Large intestine (tissue), 3 donors: ENCODE measurements around the gene IFRD1. TPM values are rescaled to one million over a fixed set of nuclear protein-coding genes. Genes with fewer than 3 reads are reported as not detected.
A peak's percentile ranks its signal among the peaks of the same experiment; 100 is the strongest.
"Not testable (repeated sequence)": the region's sequence is repeated elsewhere in the genome, so short reads cannot be mapped to it uniquely, and the experiment has no call there.

Source experiments
- DNase-seq, 2 donors: peaks; one replicate each; pipeline versions ENCODE4 v3.0.0 to v3.0.0-alpha.2; 2013
- H3K27ac ChIP-seq: one replicate; pipeline ENCODE4 v1.5.1; 2013; ENCODE audit warnings: low read length
- H3K27me3 ChIP-seq: 2 replicates; pipeline ENCODE4 v1.6.1; 2013; ENCODE audit warnings: low read length; ENCODE audit not compliant: control insufficient read depth, insufficient read depth
- H3K36me3 ChIP-seq: 2 replicates; pipeline ENCODE4 v1.6.1; 2013; ENCODE audit warnings: low read length; ENCODE audit not compliant: control insufficient read depth, insufficient read depth
- H3K4me1 ChIP-seq: one replicate; pipeline ENCODE4 v1.6.1; 2013; ENCODE audit warnings: low read length; ENCODE audit not compliant: control insufficient read depth, insufficient read depth
- H3K4me3 ChIP-seq: one replicate; pipeline ENCODE4 v1.5.1; 2013; ENCODE audit warnings: low read length
- H3K9me3 ChIP-seq: one replicate; pipeline ENCODE4 v1.6.1; 2013; ENCODE audit warnings: mild to moderate bottlenecking, low read depth, low read length, moderate library complexity; ENCODE audit not compliant: control insufficient read depth
- WGBS: methylation state at CpG from one replicate; pipeline ENCODE4 v1.1.5; 2013; ENCODE audit warnings: low lambda C conversion rate; ENCODE audit not compliant: insufficient coverage; 5-methylcytosine and 5-hydroxymethylcytosine counted together
- polyA plus RNA-seq: library from polyadenylated mRNA; unstranded; fragments of 120-200 nt; gene quantifications from one replicate; pipeline ENCODE4 v1.2.1, GENCODE V29; 2013

Gene IFRD1
- polyA plus RNA-seq, 1 donor, result 51.0 TPM

GRCh38 chr7:112452102-112452888 lies 2.0 kb downstream of the IFRD1 start:
- peaks cover 6% of the 10 kb centered on the region for H3K36me3 ChIP-seq
- H3K4me3 ChIP-seq, result peak overlapping the region; percentile 89
- H3K4me1 ChIP-seq, result peaks cover 19% of the 10 kb centered on the region
- peak; percentile 55 to 73 for DNase-seq
- no peaks in the 10 kb centered on the region for H3K9me3 ChIP-seq
- H3K27ac ChIP-seq, result peak overlapping the region; percentile 96
- WGBS, result no CpG with 5 or more reads among the region's 7 CpGs
- H3K27me3 ChIP-seq, result no peaks in the 10 kb centered on the region

DNA sequence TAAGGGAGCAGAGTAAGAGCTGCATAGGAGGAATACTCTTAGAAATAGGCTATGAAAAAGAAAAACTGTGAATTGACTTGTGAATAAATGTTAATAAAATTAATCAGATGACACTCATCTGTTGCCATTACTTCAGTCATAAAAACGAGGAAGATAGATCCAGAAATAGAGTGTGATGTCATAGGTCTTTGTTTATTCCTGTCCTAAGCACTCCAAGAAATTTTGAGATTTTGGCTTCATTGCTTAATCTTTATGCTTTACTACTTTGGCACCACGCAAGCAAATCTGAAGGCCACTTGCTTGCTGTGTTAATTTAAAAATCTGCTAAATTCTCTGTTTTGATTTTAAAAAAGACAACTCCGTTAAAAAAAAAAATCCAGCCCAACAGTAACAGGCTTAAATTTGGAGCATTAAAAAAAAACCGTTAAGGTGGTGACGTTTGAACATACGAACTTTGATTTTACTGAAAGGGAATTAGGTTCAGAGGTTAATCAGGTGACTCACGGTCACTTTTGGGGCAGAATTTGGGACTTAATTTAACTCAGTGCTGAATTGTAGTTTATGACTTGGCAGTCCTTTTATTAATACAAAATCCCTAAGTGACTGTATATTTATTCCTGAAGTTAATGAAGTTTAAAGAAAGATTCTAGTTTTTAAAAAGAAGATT lies 3.4 kb downstream of the IFRD1 start:
- H3K4me3 ChIP-seq, result no peak overlapping the region
- peaks cover 13% of the 10 kb centered on the region for H3K36me3 ChIP-seq
- peak in 1 of 2 donors; percentile 20 for DNase-seq
- H3K9me3 ChIP-seq, result no peaks in the 10 kb centered on the region
- H3K27me3 ChIP-seq, result no peaks in the 10 kb centered on the region
- peaks cover 15% of the 10 kb centered on the region for H3K4me1 ChIP-seq
- 64% methylated on average over 5 of the region's 7 CpGs for WGBS
- H3K27ac ChIP-seq, result no peak overlapping the region

GRCh38 chr7:112454191-112454590 lies 3.9 kb downstream of the IFRD1 start:
- DNase-seq, H3K27me3 ChIP-seq, H3K9me3 ChIP-seq, H3K4me1 ChIP-seq, H3K4me3 ChIP-seq, H3K27ac ChIP-seq: not testable (repeated sequence)
- peaks cover 19% of the 10 kb centered on the region for H3K36me3 ChIP-seq
- no CpG with 5 or more reads among the region's 6 CpGs for WGBS

GRCh38 chr7:112459645-112460044 lies 9.4 kb downstream of the IFRD1 start:
- Histone ChIP-seq H3K4me1 (no peaks in the 10 kb centered on the region), H3K9me3 (no peaks in the 10 kb centered on the region), H3K27ac (no peak overlapping the region), H3K36me3 (peaks cover 50% of the 10 kb centered on the region), H3K27me3 (no peaks in the 10 kb centered on the region), H3K4me3 (no peak overlapping the region)
- no peak for DNase-seq
- WGBS, result no CpG with 5 or more reads among the region's 1 CpG

- no peak overlapping the region for H3K27ac ChIP-seq
- H3K4me3 ChIP-seq, result no peak overlapping the region
- peaks cover 53% of the 10 kb centered on the region for H3K36me3 ChIP-seq
- H3K4me1 ChIP-seq, result no peaks in the 10 kb centered on the region
- H3K27me3 ChIP-seq, result no peaks in the 10 kb centered on the region
- no peaks in the 10 kb centered on the region for H3K9me3 ChIP-seq
- peak; percentile 76 to 91 for DNase-seq
Measured at GRCh38 chr7:112462236-112462635, 12.0 kb downstream of the IFRD1 start.

- no peak overlapping the region for H3K4me3 ChIP-seq
- no peaks in the 10 kb centered on the region for H3K27me3 ChIP-seq
- WGBS, result 76% methylated on average over 2 of the region's 4 CpGs
- DNase-seq, result no peak
- no peaks in the 10 kb centered on the region for H3K4me1 ChIP-seq
- no peak overlapping the region for H3K27ac ChIP-seq
- peaks cover 54% of the 10 kb centered on the region for H3K36me3 ChIP-seq
- no peaks in the 10 kb centered on the region for H3K9me3 ChIP-seq
Measured at GRCh38 chr7:112467867-112468266, 17.6 kb downstream of the IFRD1 start.

- H3K4me3 ChIP-seq, result no peak overlapping the region
- H3K27me3 ChIP-seq, result no peaks in the 10 kb centered on the region
- H3K4me1 ChIP-seq, result no peaks in the 10 kb centered on the region
- no peak for DNase-seq
- H3K36me3 ChIP-seq, result peaks cover 54% of the 10 kb centered on the region
- 100% methylated on average over 3 of the region's 4 CpGs for WGBS
- no peaks in the 10 kb centered on the region for H3K9me3 ChIP-seq
- no peak overlapping the region for H3K27ac ChIP-seq
Measured at GRCh38 chr7:112470194-112470593, 19.9 kb downstream of the IFRD1 start.

DNA sequence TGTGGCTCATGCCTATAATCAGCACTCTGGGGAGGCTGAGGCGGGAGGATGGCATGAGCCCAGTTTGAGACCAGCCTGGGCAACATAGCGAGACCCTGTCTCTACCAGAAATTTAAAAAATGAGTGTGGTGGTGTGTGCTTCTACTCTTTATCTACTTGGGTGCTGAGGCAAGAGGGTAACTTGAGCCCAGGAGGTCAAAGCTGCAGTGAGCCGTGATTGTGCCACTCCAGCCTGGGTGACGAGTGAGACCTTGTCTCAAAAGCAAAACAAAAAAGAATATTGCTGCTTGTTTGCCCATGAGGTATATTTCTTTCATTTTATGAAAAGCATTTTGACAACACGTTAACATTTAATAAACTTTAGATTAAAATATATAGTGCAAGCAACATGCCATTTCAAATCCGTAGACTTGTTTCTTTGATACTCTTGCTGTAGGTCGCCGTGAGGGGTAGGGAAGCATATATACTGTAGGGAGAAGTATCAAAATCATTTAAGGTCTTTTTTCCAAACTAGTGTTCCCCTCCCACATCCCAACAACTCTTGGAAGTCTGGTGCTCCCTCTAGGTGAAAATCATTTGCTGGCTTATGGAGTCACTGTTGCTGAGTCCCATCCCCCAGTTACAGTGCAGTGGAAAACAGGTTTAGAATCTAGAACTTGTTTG lies 26.3 kb downstream of the IFRD1 start:
- H3K27ac ChIP-seq, result no peak overlapping the region
- no peaks in the 10 kb centered on the region for H3K4me1 ChIP-seq
- DNase-seq, result no peak
- H3K9me3 ChIP-seq, result no peaks in the 10 kb centered on the region
- no peaks in the 10 kb centered on the region for H3K27me3 ChIP-seq
- WGBS, result no CpG with 5 or more reads among the region's 8 CpGs
- no peak overlapping the region for H3K4me3 ChIP-seq
- peaks cover 32% of the 10 kb centered on the region for H3K36me3 ChIP-seq

DNA sequence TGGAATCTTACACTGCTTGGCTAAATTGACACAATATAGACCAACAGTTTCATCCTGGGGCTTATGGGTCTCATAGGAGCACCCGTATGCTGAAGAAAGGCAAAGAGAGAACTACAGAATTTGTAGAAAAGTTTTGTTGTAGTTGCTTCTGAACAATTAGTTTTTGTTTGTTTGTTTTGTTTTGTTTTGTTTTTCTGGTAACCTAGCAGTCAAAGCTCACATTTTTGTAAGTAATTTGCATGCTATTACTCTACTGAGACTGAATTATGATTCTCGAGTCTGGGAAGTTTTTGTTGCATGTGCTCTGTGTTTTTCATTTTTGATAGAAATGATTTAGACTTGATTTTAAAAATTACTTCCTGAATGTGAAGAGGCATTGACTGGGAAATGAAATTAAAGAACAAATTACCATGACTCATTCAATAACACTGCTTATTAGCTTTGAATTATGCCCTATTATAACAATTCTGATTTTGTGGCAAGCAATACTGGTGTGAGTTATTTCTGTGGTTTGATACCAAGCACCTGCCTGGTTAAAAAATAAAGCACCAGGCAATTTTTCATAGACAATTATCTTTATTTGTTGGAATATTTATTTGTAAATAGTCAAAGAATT lies 31.0 kb downstream of the IFRD1 start:
- no peak overlapping the region for H3K27ac ChIP-seq
- H3K4me1 ChIP-seq, result no peaks in the 10 kb centered on the region
- H3K27me3 ChIP-seq, result no peaks in the 10 kb centered on the region
- H3K9me3 ChIP-seq, result no peaks in the 10 kb centered on the region
- H3K4me3 ChIP-seq, result no peak overlapping the region
- WGBS, result 83% methylated on average over 1 of the region's 2 CpGs
- DNase-seq, result no peak
- H3K36me3 ChIP-seq, result peaks cover 6% of the 10 kb centered on the region
